ENCODE results near the gene COMT. TPM values are rescaled to one million over a fixed set of nuclear protein-coding genes. Genes with fewer than 3 reads are reported as not detected.

COMT gene
- total RNA-seq, 1 donor from 2014 or later: 403 TPM

DNA sequence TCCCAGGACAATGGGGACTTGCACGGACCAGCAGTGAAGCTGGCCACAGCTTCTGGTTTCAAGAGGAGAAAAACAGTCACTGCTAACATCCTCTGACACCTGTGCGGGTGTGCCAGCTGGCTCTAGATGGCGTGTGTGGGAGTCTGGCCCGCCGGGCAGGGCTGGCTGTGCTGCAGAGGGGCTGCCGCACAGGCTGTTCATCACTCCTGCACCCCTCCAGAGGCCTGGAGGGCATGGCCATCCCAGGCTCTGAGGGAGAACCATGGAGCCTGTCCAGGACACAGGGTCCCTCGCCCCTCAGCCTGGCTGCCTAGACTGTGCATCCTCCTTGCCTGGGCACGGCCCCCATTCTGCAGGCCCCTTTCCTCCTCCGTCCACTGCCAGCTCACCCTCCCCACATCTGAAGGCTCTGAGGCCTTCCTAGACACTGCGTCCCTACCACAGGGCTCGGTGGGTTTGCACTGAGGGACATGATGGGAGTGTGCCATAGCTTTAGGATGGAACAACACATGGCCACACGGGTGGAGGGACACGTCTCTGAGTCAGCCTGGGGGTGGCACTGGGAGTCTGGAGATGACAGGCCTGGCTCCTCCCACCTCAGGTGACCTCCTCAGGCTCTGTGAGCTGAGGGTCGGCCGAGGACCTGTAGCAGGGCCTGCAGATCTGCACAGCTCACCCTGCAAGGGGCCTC, 44.8 kb upstream of the COMT start:
- no peak for TF ChIP-seq CTCF (IDR thresholded peaks at IDR 0.05; ENCODE audit: insufficient read depth, low read length, poor library complexity, severe bottlenecking)
- Histone ChIP-seq H3K36me3 (ENCODE audit: control insufficient read depth, insufficient read depth, low read length) (no peaks in the 10 kb centered on the region), H3K4me3 (ENCODE audit: low read depth, low read length) (no peak overlapping the region), H3K27me3 (ENCODE audit: control insufficient read depth, insufficient read depth, low read length) (no peaks in the 10 kb centered on the region)
- DNase-seq (ENCODE audit: low read depth): no peak

- Histone ChIP-seq H3K27me3 (ENCODE audit: control insufficient read depth, insufficient read depth, low read length) (no peaks in the 10 kb centered on the region), H3K4me3 (ENCODE audit: low read depth, low read length) (no peak overlapping the region), H3K36me3 (ENCODE audit: control insufficient read depth, insufficient read depth, low read length) (no peaks in the 10 kb centered on the region)
- DNase-seq (ENCODE audit: low read depth): no peak
- no peak for TF ChIP-seq CTCF (IDR thresholded peaks at IDR 0.05; ENCODE audit: insufficient read depth, low read length, poor library complexity, severe bottlenecking)
Measured at GRCh38 chr22:19897726-19898125, 43.8 kb upstream of the COMT start.

GRCh38 chr22:19898145-19898544, 43.4 kb upstream of the COMT start:
- Histone ChIP-seq H3K36me3 (ENCODE audit: control insufficient read depth, insufficient read depth, low read length) (no peaks in the 10 kb centered on the region), H3K4me3 (ENCODE audit: low read depth, low read length) (no peak overlapping the region), H3K27me3 (ENCODE audit: control insufficient read depth, insufficient read depth, low read length) (no peaks in the 10 kb centered on the region)
- no peak for DNase-seq (ENCODE audit: low read depth)
- TF ChIP-seq CTCF (IDR thresholded peaks at IDR 0.05; ENCODE audit: insufficient read depth, low read length, poor library complexity, severe bottlenecking): no peak

GRCh38 chr22:19898831-19899567, 42.6 kb upstream of the COMT start:
- Histone ChIP-seq H3K36me3 (ENCODE audit: control insufficient read depth, insufficient read depth, low read length) (no peaks in the 10 kb centered on the region), H3K4me3 (ENCODE audit: low read depth, low read length) (no peak overlapping the region), H3K27me3 (ENCODE audit: control insufficient read depth, insufficient read depth, low read length) (no peaks in the 10 kb centered on the region)
- TF ChIP-seq CTCF (IDR thresholded peaks at IDR 0.05; ENCODE audit: insufficient read depth, low read length, poor library complexity, severe bottlenecking): no peak
- no peak for DNase-seq (ENCODE audit: low read depth)

GRCh38 chr22:19900707-19901436, 40.7 kb upstream of the COMT start:
- TF ChIP-seq CTCF (IDR thresholded peaks at IDR 0.05; ENCODE audit: insufficient read depth, low read length, poor library complexity, severe bottlenecking): no peak
- H3K4me3 ChIP-seq (ENCODE audit: low read depth, low read length): no peak overlapping the region

More at GRCh38 chr22:19900707-19901436, 40.7 kb upstream of the COMT start:
- Histone ChIP-seq H3K27me3 (ENCODE audit: control insufficient read depth, insufficient read depth, low read length) (no peaks in the 10 kb centered on the region), H3K36me3 (ENCODE audit: control insufficient read depth, insufficient read depth, low read length) (no peaks in the 10 kb centered on the region)
- DNase-seq (ENCODE audit: low read depth): no peak
